Neural cell (in vitro differentiated cells): ENCODE results near the gene TRAPPC14. TPM values are rescaled to one million over a fixed set of nuclear protein-coding genes. Genes with fewer than 3 reads are reported as not detected.

Experiments
- H2AFZ ChIP-seq: fragments of 200-600, 300-800 bp; sonication (generic), shearing (Covaris generic); 2 replicates; pipeline ENCODE4 v1.6.0; 2014; ENCODE audit warnings: low read depth, mild to moderate bottlenecking, antibody characterized with exemption, low read length, moderate library complexity
- H3F3A ChIP-seq: fragments of 200-600 bp; shearing (Covaris generic); 2 replicates; pipeline ENCODE4 v1.6.1; 2016; ENCODE audit warnings: mild to moderate bottlenecking, moderate library complexity, mixed read lengths, antibody characterized with exemption, low read length; ENCODE audit not compliant: insufficient read depth, poor library complexity, severe bottlenecking
- H3K27ac ChIP-seq: fragments of 200-600, 300-800 bp; sonication (generic), shearing (Covaris generic); 2 replicates; pipeline ENCODE4 v1.5.1; 2014; ENCODE audit warnings: mild to moderate bottlenecking, low read length, moderate library complexity
- H3K27me3 ChIP-seq: fragments of 300-800, 200-600 bp; sonication (generic), shearing (Covaris generic); 2 replicates; pipeline ENCODE4 v1.6.0; 2014; ENCODE audit warnings: mild to moderate bottlenecking, low read depth, low read length, moderate library complexity; ENCODE audit not compliant: insufficient read depth
- H3K36me3 ChIP-seq: fragments of 300-800, 200-600 bp; sonication (generic), shearing (Covaris generic); 2 replicates; pipeline ENCODE4 v1.5.1; 2014; ENCODE audit warnings: mild to moderate bottlenecking, antibody characterized with exemption, low read length, moderate library complexity; ENCODE audit not compliant: insufficient read depth
- H3K4me2 ChIP-seq: fragments of 300-800, 200-600 bp; sonication (generic), shearing (Covaris generic); 2 replicates; pipeline ENCODE4 v1.6.0; 2014; ENCODE audit warnings: mild to moderate bottlenecking, low read length
- H3K4me3 ChIP-seq: fragments of 300-800, 200-600 bp; sonication (generic), shearing (Covaris generic); 2 replicates; pipeline ENCODE4 v1.5.1; 2014; ENCODE audit warnings: mild to moderate bottlenecking, low read length, moderate library complexity
- H3K79me2 ChIP-seq: fragments of 200-600 bp; shearing (Covaris generic); replicated peaks from 2 replicates; pipeline ENCODE4 v1.6.0; 2014; ENCODE audit warnings: mild to moderate bottlenecking, low read length, moderate library complexity; ENCODE audit not compliant: insufficient read depth
- H3K9ac ChIP-seq: fragments of 300-800, 200-600 bp; sonication (generic), shearing (Covaris generic); 2 replicates; pipeline ENCODE4 v1.6.1; 2016; ENCODE audit warnings: mild to moderate bottlenecking, low read length, mixed read lengths
- H3K9me2 ChIP-seq: fragments of 200-600 bp; shearing (Covaris generic); 2 replicates; pipeline ENCODE4 v1.6.1; 2016; ENCODE audit warnings: mild to moderate bottlenecking, low read length, mixed read lengths; ENCODE audit not compliant: insufficient read depth
- H3K9me3 ChIP-seq: fragments of 200-600, 300-800 bp; sonication (generic), shearing (Covaris generic); 2 replicates; pipeline ENCODE4 v1.6.1; 2016; ENCODE audit warnings: mild to moderate bottlenecking, mixed run types, low read length, moderate library complexity, mixed read lengths
- H4K20me1 ChIP-seq: fragments of 200-600 bp; shearing (Covaris generic); 2 replicates; pipeline ENCODE4 v1.6.1; 2016; ENCODE audit warnings: mild to moderate bottlenecking, mixed run types; ENCODE audit not compliant: insufficient read depth
- EP300 ChIP-seq: fragments of 450-650 bp; conservative IDR thresholded peaks from 2 replicates; pipeline ENCODE4 v1.6.1; 2014; ENCODE audit warnings: antibody characterized with exemption, mild to moderate bottlenecking, moderate library complexity; ENCODE audit not compliant: poor library complexity, severe bottlenecking
- EZH2 ChIP-seq: fragments of 200-600, 300-800 bp; shearing (Covaris generic), sonication (generic); IDR thresholded peaks from 2 replicates; pipeline ENCODE4 v1.6.1; 2014; ENCODE audit warnings: antibody characterized with exemption, low read length, borderline replicate concordance, mild to moderate bottlenecking; ENCODE audit not compliant: insufficient read depth, poor library complexity, severe bottlenecking
- MXI1 ChIP-seq: fragments of 450-650 bp; conservative IDR thresholded peaks from 2 replicates; pipeline ENCODE4 v1.6.1; 2014; ENCODE audit warnings: antibody characterized with exemption, mild to moderate bottlenecking; ENCODE audit not compliant: poor library complexity, severe bottlenecking
- POLR2AphosphoS5 ChIP-seq: IDR thresholded peaks from 2 replicates; pipeline ENCODE4 v1.6.1; 2012
- RAD21 ChIP-seq: fragments of 450-650 bp; conservative IDR thresholded peaks from 2 replicates; pipeline ENCODE4 v1.6.1; 2014; ENCODE audit warnings: antibody characterized with exemption, mild to moderate bottlenecking, moderate library complexity
- SMC3 ChIP-seq: fragments of 450-650 bp; conservative IDR thresholded peaks from 2 replicates; pipeline ENCODE4 v1.6.1; 2014; ENCODE audit warnings: antibody characterized with exemption, mild to moderate bottlenecking, moderate library complexity; ENCODE audit not compliant: poor library complexity
- TAF1 ChIP-seq: IDR thresholded peaks from 2 replicates; pipeline ENCODE4 v1.6.1; 2012; ENCODE audit warnings: low read depth
- polyA plus RNA-seq: library from polyadenylated mRNA; depleted of rRNA; stranded (reverse); fragments of >200 nt; gene quantifications from 2 replicates; pipeline ENCODE4 v1.2.3, GENCODE V29; 2014
- TF ChIP-seq, protein P1 (sequence below): fragments of 450-650 bp; IDR thresholded peaks from 2 replicates; pipeline ENCODE4 v1.5.1; 2014; ENCODE audit warnings: antibody characterized with exemption, mild to moderate bottlenecking, moderate library complexity; ENCODE audit not compliant: poor library complexity, severe bottlenecking
- TF ChIP-seq, protein P2 (sequence below): IDR thresholded peaks from 2 replicates; pipeline ENCODE4 v1.6.1; 2012; ENCODE audit warnings: borderline replicate concordance

TRAPPC14 gene
- polyA plus RNA-seq, 1 donor from 2014 or later = 26.7 TPM

DNA sequence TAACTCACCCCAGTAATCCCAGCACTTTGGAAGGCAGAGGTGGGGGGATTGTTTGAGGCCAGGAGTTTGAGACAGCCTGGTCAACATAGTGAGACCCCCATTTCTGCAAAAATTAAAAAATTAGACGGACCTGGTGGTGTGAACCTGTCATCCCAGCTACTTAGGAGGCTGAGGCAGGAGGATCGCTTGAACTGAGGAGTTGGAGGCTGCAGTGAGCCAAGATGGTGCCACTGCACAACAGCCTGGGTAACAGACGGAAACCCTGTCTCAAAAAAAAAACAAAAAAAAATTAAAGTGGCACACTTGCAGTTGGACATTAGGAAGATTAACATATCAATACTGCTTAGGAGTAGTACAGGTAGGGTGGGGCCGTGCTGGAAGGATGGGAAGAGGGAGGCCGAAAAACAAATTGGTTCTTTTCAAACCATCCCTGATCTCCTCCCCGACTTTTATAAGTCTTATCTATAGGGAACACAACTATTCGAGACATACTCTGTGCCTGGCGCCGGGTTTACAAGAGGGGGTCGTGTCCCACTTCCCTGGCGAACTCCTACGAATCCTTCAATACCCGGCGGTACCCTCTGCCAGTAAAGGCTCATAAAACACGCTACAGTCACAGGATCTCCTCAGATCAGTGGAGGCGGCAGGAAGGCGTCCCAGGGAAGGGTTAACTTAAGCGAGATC, 40.0 kb downstream of the TRAPPC14 start:
- peaks cover 4% of the 10 kb centered on the region for H3K79me2 ChIP-seq
- H3F3A ChIP-seq = peaks cover 3% of the 10 kb centered on the region
- peak overlapping the region; percentile 81 for H3K4me2 ChIP-seq
- peaks cover 8% of the 10 kb centered on the region for H3K36me3 ChIP-seq
- peak overlapping the region; percentile 75 for H2AFZ ChIP-seq
- peak overlapping the region; percentile 88 for H3K4me3 ChIP-seq
- H3K27ac ChIP-seq = peak overlapping the region; percentile 92
- TF ChIP-seq TAF1 = no peak
- TF ChIP-seq, protein P1, sequence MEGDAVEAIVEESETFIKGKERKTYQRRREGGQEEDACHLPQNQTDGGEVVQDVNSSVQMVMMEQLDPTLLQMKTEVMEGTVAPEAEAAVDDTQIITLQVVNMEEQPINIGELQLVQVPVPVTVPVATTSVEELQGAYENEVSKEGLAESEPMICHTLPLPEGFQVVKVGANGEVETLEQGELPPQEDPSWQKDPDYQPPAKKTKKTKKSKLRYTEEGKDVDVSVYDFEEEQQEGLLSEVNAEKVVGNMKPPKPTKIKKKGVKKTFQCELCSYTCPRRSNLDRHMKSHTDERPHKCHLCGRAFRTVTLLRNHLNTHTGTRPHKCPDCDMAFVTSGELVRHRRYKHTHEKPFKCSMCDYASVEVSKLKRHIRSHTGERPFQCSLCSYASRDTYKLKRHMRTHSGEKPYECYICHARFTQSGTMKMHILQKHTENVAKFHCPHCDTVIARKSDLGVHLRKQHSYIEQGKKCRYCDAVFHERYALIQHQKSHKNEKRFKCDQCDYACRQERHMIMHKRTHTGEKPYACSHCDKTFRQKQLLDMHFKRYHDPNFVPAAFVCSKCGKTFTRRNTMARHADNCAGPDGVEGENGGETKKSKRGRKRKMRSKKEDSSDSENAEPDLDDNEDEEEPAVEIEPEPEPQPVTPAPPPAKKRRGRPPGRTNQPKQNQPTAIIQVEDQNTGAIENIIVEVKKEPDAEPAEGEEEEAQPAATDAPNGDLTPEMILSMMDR = no peak
- TF ChIP-seq MXI1 = no peak
- TF ChIP-seq RAD21 = no peak
- no peak for TF ChIP-seq EZH2
- TF ChIP-seq, protein P2, sequence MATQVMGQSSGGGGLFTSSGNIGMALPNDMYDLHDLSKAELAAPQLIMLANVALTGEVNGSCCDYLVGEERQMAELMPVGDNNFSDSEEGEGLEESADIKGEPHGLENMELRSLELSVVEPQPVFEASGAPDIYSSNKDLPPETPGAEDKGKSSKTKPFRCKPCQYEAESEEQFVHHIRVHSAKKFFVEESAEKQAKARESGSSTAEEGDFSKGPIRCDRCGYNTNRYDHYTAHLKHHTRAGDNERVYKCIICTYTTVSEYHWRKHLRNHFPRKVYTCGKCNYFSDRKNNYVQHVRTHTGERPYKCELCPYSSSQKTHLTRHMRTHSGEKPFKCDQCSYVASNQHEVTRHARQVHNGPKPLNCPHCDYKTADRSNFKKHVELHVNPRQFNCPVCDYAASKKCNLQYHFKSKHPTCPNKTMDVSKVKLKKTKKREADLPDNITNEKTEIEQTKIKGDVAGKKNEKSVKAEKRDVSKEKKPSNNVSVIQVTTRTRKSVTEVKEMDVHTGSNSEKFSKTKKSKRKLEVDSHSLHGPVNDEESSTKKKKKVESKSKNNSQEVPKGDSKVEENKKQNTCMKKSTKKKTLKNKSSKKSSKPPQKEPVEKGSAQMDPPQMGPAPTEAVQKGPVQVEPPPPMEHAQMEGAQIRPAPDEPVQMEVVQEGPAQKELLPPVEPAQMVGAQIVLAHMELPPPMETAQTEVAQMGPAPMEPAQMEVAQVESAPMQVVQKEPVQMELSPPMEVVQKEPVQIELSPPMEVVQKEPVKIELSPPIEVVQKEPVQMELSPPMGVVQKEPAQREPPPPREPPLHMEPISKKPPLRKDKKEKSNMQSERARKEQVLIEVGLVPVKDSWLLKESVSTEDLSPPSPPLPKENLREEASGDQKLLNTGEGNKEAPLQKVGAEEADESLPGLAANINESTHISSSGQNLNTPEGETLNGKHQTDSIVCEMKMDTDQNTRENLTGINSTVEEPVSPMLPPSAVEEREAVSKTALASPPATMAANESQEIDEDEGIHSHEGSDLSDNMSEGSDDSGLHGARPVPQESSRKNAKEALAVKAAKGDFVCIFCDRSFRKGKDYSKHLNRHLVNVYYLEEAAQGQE = no peak
- TF ChIP-seq EP300 = no peak
- no peak for TF ChIP-seq SMC3
- TF ChIP-seq POLR2AphosphoS5 = no peak
- H3K27me3 ChIP-seq = no peaks in the 10 kb centered on the region
- no peaks in the 10 kb centered on the region for H4K20me1 ChIP-seq
- H3K9me3 ChIP-seq = no peaks in the 10 kb centered on the region
- no peaks in the 10 kb centered on the region for H3K9me2 ChIP-seq
- peak overlapping the region; percentile 83 for H3K9ac ChIP-seq

DNA sequence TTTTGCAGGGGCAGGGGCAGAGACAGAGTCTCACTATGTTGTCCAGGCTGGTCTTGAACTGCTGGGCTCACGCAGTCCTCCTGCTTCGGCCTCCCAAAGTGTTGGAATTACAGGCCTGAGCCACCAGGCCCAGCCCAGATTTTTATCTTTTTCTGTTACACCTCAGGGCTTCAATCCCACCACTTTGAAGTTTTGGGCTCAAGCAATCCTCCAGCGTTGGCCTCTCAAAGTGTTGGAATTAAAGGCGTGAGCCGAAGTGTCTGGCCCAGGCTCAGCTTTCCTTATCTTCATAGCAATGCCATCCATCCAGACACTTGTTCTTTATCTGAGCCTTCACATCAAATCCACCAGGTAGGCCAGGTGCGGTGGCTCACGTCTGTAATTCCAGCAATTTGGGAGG, 43.5 kb downstream of the TRAPPC14 start:
- no peak overlapping the region for H3K9ac ChIP-seq
- peaks cover 3% of the 10 kb centered on the region for H3F3A ChIP-seq
- no peaks in the 10 kb centered on the region for H3K27me3 ChIP-seq
- H3K9me2 ChIP-seq = no peaks in the 10 kb centered on the region
- no peak overlapping the region for H2AFZ ChIP-seq
- H3K79me2 ChIP-seq = peaks cover under 1% of the 10 kb centered on the region
- TF ChIP-seq, protein P2 = no peak
- TF ChIP-seq SMC3 (no peak), EZH2 (no peak), TAF1 (no peak), EP300 (no peak), RAD21 (no peak), MXI1 (no peak), POLR2AphosphoS5 (no peak)
- TF ChIP-seq, protein P1 = no peak
- no peaks in the 10 kb centered on the region for H3K36me3 ChIP-seq
- no peak overlapping the region for H3K4me2 ChIP-seq
- H3K4me3 ChIP-seq = no peak overlapping the region
- H3K9me3 ChIP-seq = no peaks in the 10 kb centered on the region
- no peak overlapping the region for H3K27ac ChIP-seq
- H4K20me1 ChIP-seq = no peaks in the 10 kb centered on the region
